K562 (cell line): ENCODE results near the gene EGFL7. TPM values are rescaled to one million over a fixed set of nuclear protein-coding genes. Genes with fewer than 3 reads are reported as not detected.

Experiments used
- ATAC-seq: fragments of 200-7000 bp; cut with Tn5 transposase; 3 replicates; pipeline ENCODE4 v1.9.1; 2020; ENCODE audit warnings: moderate library complexity
- BruUV-seq: library from RNA; stranded (reverse); fragments of 400-500 nt; replicated peaks from 2 replicates; lab custom pipeline; 2021; lab: Mats Ljungman, UMichigan
- CTCF ChIA-PET: fragments of 300-600 bp; formaldehyde crosslinking; extraction: SDS; loops from one replicate; lab custom pipeline; 2021; ENCODE audit warnings: low intra/inter-chr PET ratio; lab: Yijun Ruan, JAX
- POLR2A ChIA-PET: fragments of 300-600, 350-650 bp; sonication (Branson Sonifier 250); formaldehyde crosslinking; extraction: SDS; loops from one replicate; lab custom pipeline; 2021; ENCODE audit warnings: antibody characterized with exemption, inconsistent platforms; lab: Yijun Ruan, JAX
- DNase-seq, 4 experiments: peaks; one replicate each; pipeline versions ENCODE4 v3.0.0 to v3.0.0-alpha.2; 2011 to 2018; ENCODE audit warnings: low spot score in 3 of 4, mixed read lengths in 3 of 4; ENCODE audit errors: extremely low read depth in 1 of 4
- FAIRE-seq: peaks from 2 replicates; lab custom pipeline; 2011; peaks lifted over from hg19 to GRCh38; lab: Jason Lieb, UNC
- H2AFZ ChIP-seq: 2 replicates; pipeline ENCODE4 v1.6.0; 2011; ENCODE audit warnings: low read depth, low read length, control low read depth, inconsistent platforms
- H3K27ac ChIP-seq: fragments of 200-600 bp; 3 replicates; pipeline ENCODE4 v1.8.0; 2011; ENCODE audit warnings: low read depth, mild to moderate bottlenecking, control low read depth, inconsistent platforms, low read length, moderate library complexity, mixed read lengths; ENCODE audit errors: extremely low read depth
- H3K27me3 ChIP-seq, 2 experiments: fragments of 300-600 bp in 1 of 2; 2 replicates in 1 of 2; 3 replicates in 1 of 2; pipeline versions ENCODE4 v1.6.0 to v1.8.0; 2011; ENCODE audit warnings: inconsistent platforms in 2 of 2, low read length in 2 of 2, mild to moderate bottlenecking in 1 of 2, mixed read lengths in 1 of 2, moderate library complexity in 1 of 2; ENCODE audit not compliant: control insufficient read depth in 2 of 2, insufficient read depth in 2 of 2
- H3K36me3 ChIP-seq: fragments of 300-600 bp; 3 replicates; pipeline ENCODE4 v1.8.0; 2011; ENCODE audit warnings: mild to moderate bottlenecking, low read length, inconsistent platforms; ENCODE audit not compliant: control insufficient read depth, insufficient read depth
- H3K4me1 ChIP-seq, 2 experiments: fragments of 200-600 bp in 1 of 2; replicated peaks in 1 of 2; 2 replicates in 1 of 2; 3 replicates in 1 of 2; pipeline versions ENCODE4 v1.5.1 to v1.8.0; 2011; ENCODE audit warnings: inconsistent platforms in 2 of 2, low read length in 2 of 2, mild to moderate bottlenecking in 1 of 2, mixed read lengths in 1 of 2, moderate library complexity in 1 of 2; ENCODE audit not compliant: control insufficient read depth in 2 of 2, insufficient read depth in 2 of 2
- H3K4me2 ChIP-seq: 2 replicates; pipeline ENCODE4 v1.6.1; 2011; ENCODE audit warnings: low read length, control low read depth, inconsistent platforms, mixed read lengths; ENCODE audit not compliant: insufficient read depth
- H3K4me3 ChIP-seq: fragments of 200-600 bp; sonication (generic), shearing (Covaris generic); 2 replicates; pipeline ENCODE4 v1.5.1; 2016; ENCODE audit warnings: control low read depth, inconsistent platforms
- H3K79me2 ChIP-seq: fragments of 200-600 bp; 3 replicates; pipeline ENCODE4 v1.8.0; 2011; ENCODE audit warnings: low read length, inconsistent platforms; ENCODE audit not compliant: control insufficient read depth, insufficient read depth
- H3K9ac ChIP-seq, 2 experiments: 2 replicates each; pipeline versions ENCODE4 v1.6.0 to v1.6.1; 2011; ENCODE audit warnings: low read depth in 2 of 2, low read length in 2 of 2, control low read depth in 1 of 2, inconsistent platforms in 1 of 2, mild to moderate bottlenecking in 1 of 2, mixed read lengths in 1 of 2; ENCODE audit not compliant: insufficient read depth in 1 of 2
- H3K9me1 ChIP-seq: one replicate; pipeline ENCODE4 v1.6.0; 2011; ENCODE audit warnings: inconsistent platforms, mild to moderate bottlenecking, low read length, moderate library complexity; ENCODE audit not compliant: control insufficient read depth, insufficient read depth
- H3K9me3 ChIP-seq: replicated peaks from 2 replicates; pipeline ENCODE4 v1.5.1; 2011; ENCODE audit warnings: low read depth, low read length, inconsistent platforms; ENCODE audit not compliant: control insufficient read depth, insufficient read depth
- H4K20me1 ChIP-seq: replicated peaks from 2 replicates; pipeline ENCODE4 v1.6.1; 2011; ENCODE audit warnings: low read length, inconsistent platforms, mixed read lengths; ENCODE audit not compliant: control insufficient read depth, insufficient read depth
- ELF1 ChIP-seq: fragments of 200-800 bp; sonication (Bioruptor generic); IDR thresholded peaks from 2 replicates; pipeline ENCODE4 v1.6.1; 2016; ENCODE audit warnings: missing genetic modification characterization, missing compliant biosample characterization
- ETV6 ChIP-seq, 3 experiments: fragments of 150-350 bp in 1 of 3; sonication (generic) in 1 of 3; formaldehyde crosslinking in 1 of 3; IDR thresholded peaks; 2 replicates each; pipeline versions ENCODE4 v1.6.1 to v1.8.0; 2014 to 2022; ENCODE audit warnings: borderline replicate concordance in 2 of 3, low read depth in 2 of 3, antibody characterized with exemption in 1 of 3, low read length in 1 of 3, mild to moderate bottlenecking in 1 of 3, missing genetic modification reagents in 1 of 3
- GATAD2B ChIP-seq: fragments of 450-650 bp; IDR thresholded peaks from 2 replicates; pipeline ENCODE4 v1.6.1; 2017; ENCODE audit warnings: mild to moderate bottlenecking, borderline replicate concordance
- HCFC1 ChIP-seq: IDR thresholded peaks from 2 replicates; pipeline ENCODE4 v1.6.1; 2012; ENCODE audit warnings: low read depth, low read length, improper control_type of control experiment
- KDM5B ChIP-seq: fragments of 200-600 bp; sonication (generic); IDR thresholded peaks from 2 replicates; pipeline ENCODE4 v1.6.1; 2012; ENCODE audit warnings: low read depth, mild to moderate bottlenecking, moderate library complexity, low read length, control low read depth, inconsistent platforms; ENCODE audit not compliant: insufficient replicate concordance
- NCOA4 ChIP-seq: fragments of 450-650 bp; IDR thresholded peaks from 2 replicates; pipeline ENCODE4 v1.6.1; 2018; ENCODE audit warnings: mild to moderate bottlenecking; ENCODE audit not compliant: partially characterized antibody
- NFRKB ChIP-seq: fragments of 450-650 bp; IDR thresholded peaks from 2 replicates; pipeline ENCODE4 v1.6.1; 2016; ENCODE audit warnings: low read depth
- SPI1 ChIP-seq: IDR thresholded peaks from 2 replicates; pipeline ENCODE4 v1.6.1; 2011; ENCODE audit warnings: low read depth, low read length, control low read depth, borderline replicate concordance
- ZNF140 ChIP-seq: fragments of 250-450 bp; sonication (Bioruptor Pico); IDR thresholded peaks from 2 replicates; pipeline ENCODE4 v1.8.0; 2021; ENCODE audit warnings: moderate library complexity, mild to moderate bottlenecking, inconsistent platforms
- ZNF23 ChIP-seq: fragments of 250-450 bp; sonication (Bioruptor Pico); IDR thresholded peaks from 2 replicates; pipeline ENCODE4 v1.4.0; 2020; ENCODE audit warnings: mild to moderate bottlenecking
- ZNF311 ChIP-seq: fragments of 250-450 bp; sonication (Bioruptor Pico); IDR thresholded peaks from 2 replicates; pipeline ENCODE4 v1.4.0; 2020; ENCODE audit warnings: mild to moderate bottlenecking, moderate library complexity
- ZNF398 ChIP-seq: fragments of 250-450 bp; sonication (Bioruptor Pico); IDR thresholded peaks from 2 replicates; pipeline ENCODE4 v1.8.0; 2021; ENCODE audit warnings: moderate library complexity, mild to moderate bottlenecking, inconsistent platforms
- ZNF41 ChIP-seq: fragments of 250-450 bp; sonication (Bioruptor Pico); conservative IDR thresholded peaks from 2 replicates; pipeline ENCODE4 v1.4.0; 2020; ENCODE audit warnings: mild to moderate bottlenecking
- ZNF766 ChIP-seq: fragments of 200-800 bp; sonication (Bioruptor generic); conservative IDR thresholded peaks from 2 replicates; pipeline ENCODE4 v1.6.1; 2016; ENCODE audit warnings: missing genetic modification characterization, missing compliant biosample characterization
- WGBS: fragments of 100-300 bp; shearing (Covaris generic); methylation state at CpG from one replicate; pipeline ENCODE4 v1.1.6; 2016; ENCODE audit warnings: low coverage, mixed read lengths; ENCODE audit not compliant: insufficient coverage; ENCODE audit errors: missing lambda C conversion rate; 5-methylcytosine and 5-hydroxymethylcytosine counted together
- in situ Hi-C: fragments of 300-500 bp; cut with MboI; formaldehyde crosslinking; loops from 4 replicates; pipeline ENCODE4 v1.15.0; 2018; ENCODE audit warnings: inconsistent platforms, mixed read lengths
- intact Hi-C: fragments of 100-400 bp; cut with micrococcal nuclease; formaldehyde crosslinking; loops from 2 replicates; pipeline ENCODE4 v1.14.2; 2022
- polyA plus RNA-seq, 8 experiments: library from polyadenylated mRNA; depleted of rRNA in 4 of 8; stranded (reverse) in 5 of 8; unstranded in 3 of 8; fragments of >200 nt; fragmentation: Nextera tagmentation in 2 of 8; fragmentation: Illumina TruSeq in 1 of 8; extraction: Ambion mirVana in 2 of 8; extraction: Trizol in 1 of 8; gene quantifications; 2 replicates each; pipeline versions ENCODE4 v1.2.1 to v1.2.3, GENCODE V29; 2011 to 2014; ENCODE audit warnings: inconsistent platforms in 1 of 8, missing spikeins in 1 of 8
- total RNA-seq, 7 experiments: library from RNA; depleted of rRNA in 6 of 7; stranded (reverse); fragments of >200 nt in 6 of 7; fragmentation: Illumina TruSeq in 2 of 7; extraction: Trizol in 2 of 7; gene quantifications; 2 replicates each; pipeline versions ENCODE4 v1.2.1 to v1.2.3, GENCODE V29; 2011 to 2021; ENCODE audit warnings: low replicate concordance in 1 of 7
- TF ChIP-seq, protein P1 (sequence below): fragments of 250-450 bp; sonication (Bioruptor Pico); IDR thresholded peaks from 2 replicates; pipeline ENCODE4 v1.4.0; 2020
- TF ChIP-seq, protein P2 (sequence below): sonication (generic); formaldehyde crosslinking; IDR thresholded peaks from 2 replicates; pipeline ENCODE4 v1.9.0; 2022; ENCODE audit warnings: mild to moderate bottlenecking, missing genetic modification reagents

The EGFL7 gene
- total and polyA plus RNA-seq, 9 of the 15 experiments (the other 6 are each of a cell fraction or from before 2014, with no cell fraction given), result 1.5 to 286 (median 55.5) TPM

- no peaks in the 10 kb centered on the region for H3K27me3 ChIP-seq
- CTCF ChIA-PET, result no interaction called here
- H3K9me1 ChIP-seq, result no peaks in the 10 kb centered on the region
- in situ Hi-C loops, result no loop called here
- no peaks in the 10 kb centered on the region for H4K20me1 ChIP-seq
- H3K36me3 ChIP-seq, result no peaks in the 10 kb centered on the region
- no peak for ATAC-seq
- peaks cover 5% of the 10 kb centered on the region; the same call in 1 of the 3 replicates for H3K79me2 ChIP-seq
- no peak for FAIRE-seq
- no peak overlapping the region for H3K9ac ChIP-seq
- no peak overlapping the region for H3K27ac ChIP-seq
- DNase-seq, result no peak
- TF ChIP-seq ELF1 (tag) (no peak), ETV6 (IDR thresholded peaks at IDR 0.05; ENCODE audit: borderline replicate concordance in 1 of 2, low read depth in 2 of 2, low read length in 1 of 2) (no peak), ETV6 (CRISPR knock-in tag; IDR thresholded peaks at IDR 0.05; ENCODE audit: borderline replicate concordance) (no peak), ZNF766 (CRISPR knock-in tag) (no peak), HCFC1 (no peak), GATAD2B (no peak), SPI1 (no peak), ZNF41 (CRISPR knock-in tag) (no peak), ZNF398 (CRISPR knock-in tag) (no peak), ZNF140 (CRISPR knock-in tag) (no peak), ZNF23 (no peak), NCOA4 (no peak), KDM5B (no peak), NFRKB (no peak), ZNF311 (CRISPR knock-in tag) (no peak)
- TF ChIP-seq, protein P1, sequence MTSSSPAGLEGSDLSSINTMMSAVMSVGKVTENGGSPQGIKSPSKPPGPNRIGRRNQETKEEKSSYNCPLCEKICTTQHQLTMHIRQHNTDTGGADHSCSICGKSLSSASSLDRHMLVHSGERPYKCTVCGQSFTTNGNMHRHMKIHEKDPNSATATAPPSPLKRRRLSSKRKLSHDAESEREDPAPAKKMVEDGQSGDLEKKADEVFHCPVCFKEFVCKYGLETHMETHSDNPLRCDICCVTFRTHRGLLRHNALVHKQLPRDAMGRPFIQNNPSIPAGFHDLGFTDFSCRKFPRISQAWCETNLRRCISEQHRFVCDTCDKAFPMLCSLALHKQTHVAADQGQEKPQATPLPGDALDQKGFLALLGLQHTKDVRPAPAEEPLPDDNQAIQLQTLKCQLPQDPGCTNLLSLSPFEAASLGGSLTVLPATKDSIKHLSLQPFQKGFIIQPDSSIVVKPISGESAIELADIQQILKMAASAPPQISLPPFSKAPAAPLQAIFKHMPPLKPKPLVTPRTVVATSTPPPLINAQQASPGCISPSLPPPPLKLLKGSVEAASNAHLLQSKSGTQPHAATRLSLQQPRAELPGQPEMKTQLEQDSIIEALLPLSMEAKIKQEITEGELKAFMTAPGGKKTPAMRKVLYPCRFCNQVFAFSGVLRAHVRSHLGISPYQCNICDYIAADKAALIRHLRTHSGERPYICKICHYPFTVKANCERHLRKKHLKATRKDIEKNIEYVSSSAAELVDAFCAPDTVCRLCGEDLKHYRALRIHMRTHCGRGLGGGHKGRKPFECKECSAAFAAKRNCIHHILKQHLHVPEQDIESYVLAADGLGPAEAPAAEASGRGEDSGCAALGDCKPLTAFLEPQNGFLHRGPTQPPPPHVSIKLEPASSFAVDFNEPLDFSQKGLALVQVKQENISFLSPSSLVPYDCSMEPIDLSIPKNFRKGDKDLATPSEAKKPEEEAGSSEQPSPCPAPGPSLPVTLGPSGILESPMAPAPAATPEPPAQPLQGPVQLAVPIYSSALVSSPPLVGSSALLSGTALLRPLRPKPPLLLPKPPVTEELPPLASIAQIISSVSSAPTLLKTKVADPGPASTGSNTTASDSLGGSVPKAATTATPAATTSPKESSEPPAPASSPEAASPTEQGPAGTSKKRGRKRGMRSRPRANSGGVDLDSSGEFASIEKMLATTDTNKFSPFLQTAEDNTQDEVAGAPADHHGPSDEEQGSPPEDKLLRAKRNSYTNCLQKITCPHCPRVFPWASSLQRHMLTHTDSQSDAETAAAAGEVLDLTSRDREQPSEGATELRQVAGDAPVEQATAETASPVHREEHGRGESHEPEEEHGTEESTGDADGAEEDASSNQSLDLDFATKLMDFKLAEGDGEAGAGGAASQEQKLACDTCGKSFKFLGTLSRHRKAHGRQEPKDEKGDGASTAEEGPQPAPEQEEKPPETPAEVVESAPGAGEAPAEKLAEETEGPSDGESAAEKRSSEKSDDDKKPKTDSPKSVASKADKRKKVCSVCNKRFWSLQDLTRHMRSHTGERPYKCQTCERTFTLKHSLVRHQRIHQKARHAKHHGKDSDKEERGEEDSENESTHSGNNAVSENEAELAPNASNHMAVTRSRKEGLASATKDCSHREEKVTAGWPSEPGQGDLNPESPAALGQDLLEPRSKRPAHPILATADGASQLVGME, result no peak
- TF ChIP-seq, protein P2, sequence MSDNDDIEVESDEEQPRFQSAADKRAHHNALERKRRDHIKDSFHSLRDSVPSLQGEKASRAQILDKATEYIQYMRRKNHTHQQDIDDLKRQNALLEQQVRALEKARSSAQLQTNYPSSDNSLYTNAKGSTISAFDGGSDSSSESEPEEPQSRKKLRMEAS, result no peak
- TF ChIP-seq, all 486 proteins: peak for 0
- no TSS peak for BruUV-seq
- H3K4me1 ChIP-seq, result peaks cover 18 to 45% of the 10 kb centered on the region in 2 experiments
- intact Hi-C loops, result no loop called here
- no peaks in the 10 kb centered on the region for H3K9me3 ChIP-seq
- H2AFZ ChIP-seq, result no peak overlapping the region
- POLR2A ChIA-PET, result interaction anchor here (1.3 kb wide), 1 partner anchor 32 kb away, joined by 4 read pairs; no protein-coding TSS in a partner anchor
- no peak overlapping the region for H3K4me2 ChIP-seq
- 79% methylated on average over 10 of the region's 11 CpGs for WGBS
- no peak overlapping the region for H3K4me3 ChIP-seq
Observed at GRCh38 chr9:136651860-136652259, 10.9 kb upstream of the EGFL7 start.
